IPS DF 19.7 (cell line): ENCODE results near the gene GPAT3.
"Not testable (repeated sequence)": the region's sequence is repeated elsewhere in the genome, so short reads cannot be mapped to it uniquely, and the experiment has no call there.

Source experiments
- DNase-seq: peaks from one replicate; pipeline ENCODE4 v3.0.0-alpha.2; 2013; ENCODE audit warnings: low read depth, low spot score

Gene GPAT3

GRCh38 chr4:83552083-83552482, 16.2 kb downstream of the GPAT3 start:
- no peak for DNase-seq

DNA sequence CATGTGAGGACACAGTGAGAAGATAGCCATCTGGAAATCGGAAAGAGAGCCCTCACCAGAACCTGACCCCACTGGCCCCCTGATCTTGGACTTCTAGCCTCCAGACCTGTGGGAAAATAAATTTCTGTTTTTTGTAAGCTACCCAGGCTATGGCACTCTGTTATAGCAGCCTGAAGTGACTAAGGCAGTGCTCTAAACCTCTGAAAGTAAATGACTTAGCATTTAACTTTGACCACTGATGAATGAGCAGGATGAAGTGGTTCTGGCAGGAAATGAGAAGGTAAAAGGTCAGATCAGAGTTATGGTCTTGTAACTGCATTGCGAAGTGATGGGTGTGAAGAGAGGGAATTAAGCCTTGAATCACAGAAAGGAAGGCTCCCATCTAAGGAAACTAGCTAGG, 17.0 kb downstream of the GPAT3 start:
- no peak for DNase-seq

- DNase-seq: no peak
These were observed 20.2 kb downstream of the GPAT3 start for GRCh38 chr4:83556006-83556707.

- DNase-seq: no peak
These were observed 20.9 kb downstream of the GPAT3 start for GRCh38 chr4:83556816-83557215.

GRCh38 chr4:83558059-83558653, 22.2 kb downstream of the GPAT3 start:
- no peak for DNase-seq

DNA sequence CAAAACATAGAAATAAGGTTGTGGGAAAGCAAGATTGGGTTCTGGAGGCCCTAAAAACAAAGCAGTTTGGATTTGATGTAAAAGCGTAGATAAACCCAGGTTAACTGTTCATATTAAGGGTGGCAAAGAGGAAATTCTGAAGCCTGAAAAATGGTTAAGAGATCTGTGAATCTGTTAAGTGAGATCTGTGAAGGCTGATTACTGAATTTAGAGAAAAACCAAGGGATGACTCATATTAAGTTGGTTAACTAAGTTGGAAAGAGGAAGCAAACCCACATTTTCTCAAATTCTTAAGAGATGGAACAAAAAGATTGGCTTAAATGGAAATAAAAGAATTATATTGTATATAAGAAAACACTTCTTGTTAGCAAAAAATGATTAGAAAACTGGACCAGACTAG, 22.8 kb downstream of the GPAT3 start:
- no peak for DNase-seq

DNA sequence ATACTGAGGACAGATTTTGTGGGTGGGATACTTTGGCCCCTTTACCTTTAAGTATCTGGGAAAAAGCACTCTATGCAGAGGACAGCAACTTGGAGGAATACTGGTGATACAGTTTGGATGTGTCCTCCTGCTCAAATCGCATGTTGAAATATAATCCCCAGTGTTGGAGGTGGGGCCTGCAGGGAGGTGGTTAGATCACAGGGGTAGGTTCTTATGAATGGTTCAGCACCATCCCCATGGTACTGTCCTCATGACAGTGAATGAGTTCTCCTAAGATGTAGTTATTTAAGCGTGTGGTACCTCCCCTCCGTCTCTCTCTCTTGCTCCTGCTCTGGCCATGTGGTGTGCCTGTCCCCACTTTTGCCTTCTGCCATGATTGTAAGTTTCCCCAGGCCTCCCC, 24.6 kb downstream of the GPAT3 start:
- no peak for DNase-seq

GRCh38 chr4:83561381-83561780, 25.5 kb downstream of the GPAT3 start:
- no peak for DNase-seq

- no peak for DNase-seq
These were observed 28.1 kb downstream of the GPAT3 start for GRCh38 chr4:83563998-83564397.

DNA sequence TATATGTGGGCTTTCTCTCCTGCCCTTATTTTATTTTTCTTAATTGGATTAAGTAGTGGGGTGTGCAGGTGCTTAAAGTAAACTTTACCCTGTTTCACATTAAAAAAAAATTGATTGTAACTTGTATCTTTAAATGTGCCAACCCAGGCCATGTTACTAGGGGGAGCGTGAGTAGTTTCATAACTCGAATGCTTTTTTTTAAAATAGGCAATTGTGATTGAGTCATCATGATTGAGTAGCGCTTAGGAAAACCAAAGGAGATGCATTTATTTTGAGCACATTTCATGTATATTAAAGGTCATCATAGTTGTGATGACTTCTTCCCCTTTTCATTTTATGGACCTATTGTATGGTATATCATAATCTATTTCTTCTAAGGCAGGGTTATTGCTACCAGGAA, 32.2 kb downstream of the GPAT3 start:
- no peak for DNase-seq

- DNase-seq: no peak
These were observed 33.5 kb downstream of the GPAT3 start for GRCh38 chr4:83569429-83569828.

GRCh38 chr4:83569987-83570386, 34.1 kb downstream of the GPAT3 start:
- no peak for DNase-seq

DNA sequence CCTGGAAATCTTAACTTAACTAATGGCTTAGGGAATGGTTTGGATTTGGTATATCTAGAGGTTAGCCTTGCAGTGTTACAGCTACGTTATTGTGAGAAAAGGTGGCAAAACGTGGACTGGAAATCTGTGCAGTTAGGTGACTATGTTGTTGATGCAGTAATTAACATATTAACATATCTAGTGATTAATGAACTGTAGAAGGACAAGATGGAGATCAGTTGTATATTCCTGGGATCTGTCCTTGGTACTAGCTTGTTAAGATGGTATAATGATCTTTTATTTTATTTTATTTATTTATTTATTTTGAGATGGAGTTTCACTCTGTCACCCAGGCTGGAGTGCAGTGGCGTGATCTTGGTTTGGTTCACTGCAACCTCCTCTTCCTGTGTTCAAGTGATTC, 36.9 kb downstream of the GPAT3 start:
- no peak for DNase-seq

DNA sequence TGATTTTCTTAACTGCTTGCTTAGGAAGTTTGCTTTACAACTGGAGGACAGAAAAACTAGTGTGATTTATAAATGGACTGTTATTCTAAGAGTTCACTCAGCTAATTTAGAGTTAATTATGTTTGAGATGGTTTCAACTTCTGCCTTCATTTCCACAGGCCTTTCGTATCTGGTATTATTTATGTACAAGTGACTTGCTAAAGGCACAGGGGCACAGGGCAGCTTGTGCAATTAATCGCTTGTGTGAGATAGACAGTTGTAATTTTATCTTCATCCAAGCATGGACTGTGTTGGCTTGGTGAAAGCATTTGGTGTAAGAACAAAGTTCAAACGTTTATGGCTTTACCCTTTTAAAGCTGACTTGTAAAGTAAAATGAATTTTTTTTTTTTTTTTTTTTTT, 38.3 kb downstream of the GPAT3 start:
- DNase-seq: no peak

DNA sequence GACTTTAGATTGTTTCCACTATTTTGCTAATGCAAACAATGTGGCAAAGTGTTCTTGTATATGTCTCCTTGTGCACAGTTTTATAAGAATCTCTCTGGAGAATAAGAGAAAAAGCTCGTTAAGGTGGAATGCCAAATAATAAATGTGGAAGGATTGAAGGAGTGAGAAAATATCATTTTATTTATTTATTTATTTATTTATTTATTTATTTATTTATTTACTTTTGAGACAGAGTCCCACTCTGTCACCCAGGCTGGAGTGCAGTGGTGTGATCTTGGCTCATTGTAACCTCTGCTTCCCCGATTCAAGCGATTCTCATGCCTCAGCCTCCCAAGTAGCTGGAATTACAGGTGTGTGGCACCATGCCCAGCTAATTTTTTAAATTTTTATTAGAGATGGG, 40.3 kb downstream of the GPAT3 start:
- not testable (repeated sequence) for DNase-seq

DNA sequence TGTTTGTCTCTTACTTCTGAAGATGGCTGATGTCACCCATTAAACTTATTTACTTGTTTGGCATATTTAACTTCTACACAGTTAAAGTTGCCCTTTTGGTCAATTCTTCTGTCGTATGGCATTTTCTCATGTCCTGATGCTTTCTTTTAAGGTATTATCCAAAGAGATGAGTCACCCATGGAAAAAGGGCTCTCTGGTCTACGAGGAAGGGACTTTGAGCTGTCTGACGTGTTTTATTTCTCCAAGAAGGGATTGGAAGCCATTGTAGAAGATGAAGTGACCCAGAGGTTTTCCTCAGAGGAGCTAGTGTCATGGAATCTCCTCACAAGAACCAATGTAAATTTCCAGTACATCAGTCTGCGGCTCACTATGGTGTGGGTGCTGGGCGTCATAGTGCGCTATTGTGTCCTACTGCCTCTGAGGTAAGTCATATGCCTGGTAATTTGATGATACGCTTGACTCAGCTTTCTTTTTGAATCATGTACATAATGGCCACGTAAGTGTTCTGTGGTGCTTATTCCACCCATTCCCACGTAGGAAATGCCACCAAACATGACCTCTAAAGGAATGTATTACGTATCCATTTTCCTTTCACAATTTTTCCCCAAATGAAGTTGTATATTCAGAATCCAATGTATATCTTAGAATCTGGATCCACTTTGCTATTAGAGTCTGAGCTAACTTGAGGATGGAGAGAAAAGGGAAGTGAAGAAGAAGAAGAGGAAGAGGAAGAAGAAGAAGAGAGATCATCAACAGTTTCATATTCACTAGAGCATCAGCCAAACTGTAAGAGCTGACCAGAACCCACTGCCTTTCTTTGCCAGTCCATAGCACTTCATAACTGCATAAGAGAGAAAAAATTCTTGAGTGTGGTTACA, 45.7 kb downstream of the GPAT3 start:
- no peak for DNase-seq

- DNase-seq: no peak
These were observed 46.4 kb downstream of the GPAT3 start for GRCh38 chr4:83582289-83582785.

- DNase-seq: no peak
These were observed 50.1 kb downstream of the GPAT3 start for GRCh38 chr4:83585982-83586508.

DNA sequence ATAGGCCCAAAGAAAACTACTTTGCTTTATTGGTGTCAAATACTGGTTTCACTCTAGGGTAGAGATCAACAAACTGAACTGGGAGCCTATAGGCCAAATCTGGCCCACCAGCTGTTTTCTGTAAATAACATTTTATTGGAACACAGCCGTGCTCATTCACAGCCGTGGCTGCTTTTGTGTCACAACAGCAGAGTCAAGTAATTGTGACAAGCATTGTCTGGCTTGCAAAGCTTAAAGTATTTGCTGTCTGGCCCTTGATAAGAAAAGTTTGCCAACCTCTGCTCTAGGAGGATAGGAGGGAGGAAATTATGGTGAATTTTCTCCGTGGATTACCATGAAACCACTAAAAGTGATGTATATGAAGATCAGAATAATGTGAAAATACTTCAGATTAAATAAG, 53.4 kb downstream of the GPAT3 start:
- no peak for DNase-seq

GRCh38 chr4:83591056-83591455, 55.1 kb downstream of the GPAT3 start:
- no peak for DNase-seq

DNA sequence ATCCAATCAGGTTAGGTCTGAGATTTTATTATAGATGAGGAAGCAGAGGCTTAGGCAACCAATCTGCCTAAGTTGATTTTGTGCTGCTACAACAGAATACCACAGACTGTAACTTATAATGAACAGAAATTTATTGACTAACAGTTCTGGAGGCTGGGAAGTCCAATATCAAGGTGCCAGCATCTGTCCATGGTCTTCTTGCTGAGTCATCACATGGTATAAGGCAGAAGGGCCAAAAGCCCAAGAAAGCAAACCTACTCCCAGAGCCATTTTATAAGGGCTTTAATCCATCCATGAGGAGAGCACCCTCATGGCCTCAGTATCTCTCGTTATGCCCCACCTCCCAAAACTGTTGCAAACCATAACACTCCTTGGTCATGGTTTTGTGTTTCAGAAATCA, 55.8 kb downstream of the GPAT3 start:
- DNase-seq: no peak

DNA sequence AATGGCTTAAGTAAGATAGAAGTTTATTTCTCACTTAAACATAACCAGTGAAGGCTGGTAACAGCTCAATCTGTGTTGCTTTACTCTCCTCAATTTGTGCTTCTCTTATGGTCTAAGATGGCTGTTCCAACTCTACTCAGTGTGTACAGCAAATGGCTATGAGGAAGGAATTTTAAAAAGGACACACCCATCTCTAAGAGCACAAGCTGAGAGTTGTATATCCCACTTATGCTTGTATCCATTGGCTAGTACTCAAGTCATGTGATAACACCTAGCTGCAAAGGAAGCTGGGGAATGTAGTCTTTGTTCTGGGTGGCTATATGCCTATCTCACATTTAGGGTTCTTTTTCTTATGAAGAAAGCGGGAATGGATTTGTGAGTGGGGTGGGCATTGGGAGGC, 63.3 kb downstream of the GPAT3 start:
- peak; percentile 50 for DNase-seq
